Measurements from ENCODE around the gene SYCP2.
"Not testable (repeated sequence)": the region's sequence is repeated elsewhere in the genome, so short reads cannot be mapped to it uniquely, and the experiment has no call there.

SYCP2 gene

DNA sequence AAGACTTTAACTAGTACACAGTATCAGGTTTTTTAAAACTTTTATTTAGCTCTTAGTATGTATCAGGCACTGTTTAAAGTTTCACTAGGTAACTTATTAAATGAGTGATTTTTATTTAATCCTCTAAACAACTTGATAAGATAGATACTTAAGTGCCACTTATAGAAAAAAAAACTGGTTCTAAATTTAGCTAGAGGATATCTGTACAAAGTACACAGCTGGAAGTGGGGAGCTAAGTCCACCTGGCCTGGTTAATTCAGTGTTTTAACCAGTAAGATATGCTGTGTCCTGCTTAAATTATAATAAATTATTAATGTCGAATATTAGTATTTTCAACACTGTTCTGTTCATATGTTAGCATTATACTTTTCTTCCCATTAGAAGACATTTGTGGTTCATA is 37.5 kb downstream of the SYCP2 start:
- no peak for DNase-seq (ENCODE audit: low spot score)

DNA sequence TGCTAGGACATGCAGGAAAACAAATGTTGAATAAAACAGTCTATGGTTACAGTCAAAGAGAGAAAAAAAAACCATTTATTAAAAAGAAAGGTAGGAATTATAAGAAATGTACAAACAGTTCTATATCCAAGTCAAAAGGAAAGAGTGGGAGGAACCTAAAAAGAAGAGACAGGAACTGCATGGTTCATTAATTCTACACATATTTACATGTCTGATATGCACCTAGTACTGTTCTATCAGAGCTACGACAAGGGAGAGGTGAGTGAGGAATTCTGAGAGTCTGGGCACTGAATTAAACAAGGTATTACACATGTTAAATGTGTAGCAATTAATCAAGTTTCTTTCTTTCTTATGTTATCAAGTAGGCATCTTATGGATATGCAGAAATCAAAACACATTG is 41.9 kb downstream of the SYCP2 start:
- peak; percentile 16 for DNase-seq (ENCODE audit: low spot score)

DNA sequence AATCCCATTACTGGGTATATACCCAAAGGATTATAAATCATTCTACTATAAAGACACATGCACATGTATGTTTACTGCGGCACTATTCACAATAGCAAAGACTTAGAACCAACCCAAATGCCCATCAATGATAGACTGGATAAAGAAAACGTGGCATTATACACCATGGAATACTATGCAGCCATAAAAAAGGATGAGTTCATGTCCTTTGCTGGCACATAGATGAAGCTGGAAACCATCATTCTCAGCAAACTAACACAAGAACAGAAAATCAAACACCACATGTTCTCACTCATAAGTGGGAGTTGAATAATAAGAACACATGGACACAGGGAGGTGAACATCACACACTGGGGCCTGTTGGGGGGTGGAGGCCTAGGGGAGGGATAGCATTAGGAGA is 43.4 kb downstream of the SYCP2 start:
- DNase-seq (ENCODE audit: low spot score): not testable (repeated sequence)

DNA sequence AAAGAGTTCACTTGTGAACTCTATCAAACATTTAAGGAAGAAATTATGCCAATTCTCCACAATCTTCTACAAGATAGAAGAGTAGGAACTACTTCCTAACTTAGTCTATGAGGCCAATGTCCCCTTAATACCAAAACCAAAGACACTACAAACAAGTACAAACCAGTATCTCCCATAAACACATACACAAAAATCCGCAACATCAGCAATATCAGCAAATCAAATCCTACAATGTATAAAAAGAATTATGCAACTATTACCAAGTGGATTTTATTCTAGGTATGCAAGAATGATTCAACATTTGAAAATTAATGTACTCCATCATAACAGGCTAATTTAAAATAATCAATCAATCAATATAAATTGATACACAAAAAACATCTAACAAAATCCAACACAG is 45.4 kb downstream of the SYCP2 start:
- no peak for DNase-seq (ENCODE audit: low spot score)

DNA sequence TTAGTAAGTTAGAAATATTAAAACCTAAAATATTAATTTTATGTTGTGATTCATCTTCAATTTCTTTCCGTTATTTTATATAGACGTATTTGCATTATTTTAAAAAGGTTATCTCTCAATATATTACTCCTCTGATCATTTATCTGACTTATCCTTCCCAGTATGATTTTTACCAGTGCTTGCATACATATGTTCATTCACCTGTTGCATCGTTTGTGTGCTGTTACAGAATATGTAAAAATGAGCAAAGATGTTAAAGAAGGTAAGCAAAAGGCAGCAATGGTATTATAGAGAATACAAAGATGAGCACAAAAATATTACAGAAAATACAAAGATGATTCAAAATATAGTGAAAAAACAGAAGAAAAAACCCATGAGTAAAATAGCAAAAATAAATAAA is 48.9 kb downstream of the SYCP2 start:
- DNase-seq (ENCODE audit: low spot score): no peak

DNA sequence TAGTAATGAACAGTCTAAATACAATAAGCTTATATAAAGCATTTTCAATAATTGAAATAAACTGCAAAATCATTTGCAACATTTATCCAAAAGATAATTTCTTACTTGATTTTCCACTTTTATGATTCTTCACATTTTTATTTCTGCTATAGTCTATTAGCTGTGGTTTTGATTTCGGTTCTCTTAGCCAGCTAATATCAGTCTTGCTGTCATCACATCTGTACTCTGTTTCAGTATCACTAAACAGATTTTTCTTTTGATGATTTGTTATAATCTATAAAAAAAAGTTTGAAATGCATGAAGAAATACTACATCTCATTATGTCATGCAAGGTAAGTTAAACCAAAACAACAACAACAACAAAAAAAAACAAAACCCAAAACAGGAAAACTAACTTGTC is 53.2 kb downstream of the SYCP2 start:
- no peak for DNase-seq (ENCODE audit: low spot score)

DNA sequence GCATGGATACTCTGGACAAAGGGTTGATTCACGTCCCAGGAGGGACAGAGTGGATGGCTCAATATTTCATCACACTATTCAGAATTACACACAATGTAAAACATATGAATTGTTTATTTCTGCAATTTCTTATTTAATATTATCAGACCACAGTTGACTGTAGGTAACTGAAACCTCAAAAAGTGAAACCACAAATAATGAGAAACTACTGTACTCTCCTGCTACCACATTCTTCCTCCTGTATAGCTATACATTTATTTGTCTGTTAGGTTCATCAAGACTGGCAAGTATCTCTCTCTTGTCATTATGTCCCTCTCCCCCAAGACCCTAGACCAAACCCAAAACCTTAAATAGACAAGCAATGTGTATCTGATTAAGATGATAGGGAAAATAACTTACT is 60.0 kb downstream of the SYCP2 start:
- DNase-seq (ENCODE audit: low spot score): no peak

DNA sequence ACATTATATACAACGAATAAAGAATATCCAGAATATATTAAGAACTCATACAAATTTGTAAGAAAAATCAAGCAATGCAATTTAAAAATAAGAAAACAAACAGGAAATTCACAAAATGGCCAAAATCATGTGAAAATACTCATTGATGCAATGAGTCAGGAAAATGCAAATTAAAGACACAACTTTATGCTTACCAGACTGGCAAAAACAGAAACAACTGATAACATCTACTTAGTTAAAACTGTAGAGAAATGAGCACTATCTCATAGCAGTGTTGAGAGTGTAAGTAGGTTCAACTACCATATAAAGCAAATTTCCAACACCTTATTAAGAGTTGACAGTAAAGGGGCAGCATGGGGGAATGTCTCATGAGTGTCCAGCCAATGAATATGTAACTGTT is 62.3 kb downstream of the SYCP2 start:
- no peak for DNase-seq (ENCODE audit: low spot score)

DNA sequence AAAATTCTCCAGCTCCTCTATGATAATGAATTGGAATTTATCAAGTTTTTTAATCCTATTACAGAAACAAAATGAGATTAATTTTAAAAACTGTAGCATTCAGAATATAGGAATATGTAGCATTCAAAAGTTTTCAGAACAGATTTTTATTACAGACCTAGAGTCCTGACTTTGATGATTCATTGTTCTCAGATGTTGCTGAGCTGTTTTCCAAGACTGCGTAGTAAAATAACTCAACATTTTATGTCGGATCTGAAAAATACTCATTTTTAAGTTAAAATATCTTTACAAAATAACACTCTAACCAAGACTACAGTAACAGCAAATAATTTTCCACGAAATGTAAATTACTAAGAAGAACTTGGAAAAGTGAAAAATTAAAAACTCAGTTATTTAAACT is 67.1 kb downstream of the SYCP2 start:
- no peak for DNase-seq (ENCODE audit: low spot score)

DNA sequence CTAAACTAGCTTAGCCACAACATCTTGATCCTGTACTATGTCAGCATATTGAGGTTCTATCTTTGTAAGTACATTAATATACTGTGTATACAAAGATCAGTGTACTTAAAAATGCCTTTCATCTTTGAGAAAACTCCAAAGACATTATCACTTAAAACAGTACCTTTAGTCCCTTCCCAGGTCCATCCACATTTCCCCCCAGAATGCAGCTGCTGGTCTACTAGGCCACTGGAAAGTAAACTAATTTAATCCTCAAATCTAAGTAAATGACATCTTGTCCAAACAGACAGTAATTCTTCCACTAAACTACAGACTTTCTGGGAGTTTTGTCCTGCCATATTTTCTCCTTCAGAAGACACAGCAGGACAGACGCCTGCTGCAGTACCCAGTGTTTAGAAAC is 68.7 kb downstream of the SYCP2 start:
- no peak for DNase-seq (ENCODE audit: low spot score)

DNA sequence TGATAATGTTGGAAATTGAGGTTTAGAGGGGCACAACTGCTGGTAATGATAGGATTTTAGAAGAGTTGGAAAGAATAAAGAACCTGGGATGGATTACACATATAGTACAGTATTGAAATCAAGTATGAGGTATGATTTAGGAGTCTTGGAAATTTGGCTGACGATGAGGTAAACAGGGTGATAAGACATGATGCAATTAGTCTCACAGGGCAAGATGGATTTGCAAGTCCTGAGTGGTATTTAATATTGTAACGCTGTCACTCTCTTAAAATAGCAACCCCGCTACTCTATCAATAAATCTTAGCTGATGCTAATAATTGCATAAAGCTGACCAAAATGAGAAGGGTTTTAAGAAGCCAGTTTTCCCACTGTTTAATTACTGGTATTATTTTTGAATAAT is 70.4 kb downstream of the SYCP2 start:
- DNase-seq (ENCODE audit: low spot score): no peak

DNA sequence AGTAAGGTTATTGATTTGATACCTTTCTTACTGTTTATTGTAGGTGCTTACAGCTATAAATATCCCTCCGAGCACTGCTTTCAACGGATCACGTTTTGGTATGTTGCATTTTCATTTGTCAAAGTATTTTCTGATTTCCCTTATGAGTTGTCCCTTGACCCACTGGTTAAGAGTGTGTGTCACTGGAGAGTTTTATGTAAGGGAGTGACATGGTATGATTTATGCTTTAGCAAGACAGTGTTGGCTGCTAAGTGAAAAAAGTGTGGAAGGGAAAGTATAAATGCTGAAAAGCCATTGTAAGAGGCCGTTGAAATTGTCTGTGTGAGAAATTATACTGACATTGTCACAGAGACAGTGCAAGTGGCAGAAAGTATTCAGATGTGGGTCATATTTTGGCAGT is 72.0 kb downstream of the SYCP2 start:
- no peak for DNase-seq (ENCODE audit: low spot score)

DNA sequence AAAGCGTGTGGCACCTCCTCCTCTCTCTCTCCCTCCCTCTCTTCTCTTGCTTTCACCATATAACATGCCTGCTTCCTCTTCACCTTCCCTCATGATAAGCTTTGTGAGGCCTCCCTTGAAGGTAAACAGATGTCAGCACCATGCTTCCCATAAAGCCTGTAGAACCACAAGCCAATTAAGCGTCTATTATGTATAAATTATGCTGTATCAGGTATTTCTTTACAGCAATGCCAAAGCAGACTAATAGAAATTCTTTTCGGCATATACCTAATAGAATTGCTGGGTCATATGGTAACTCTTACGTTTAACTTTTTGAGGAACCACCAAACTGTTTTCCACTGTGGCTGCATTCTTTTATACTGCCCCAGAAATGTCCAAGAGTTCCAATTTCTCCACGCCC is 75.0 kb downstream of the SYCP2 start:
- no peak for DNase-seq (ENCODE audit: low spot score)

DNA sequence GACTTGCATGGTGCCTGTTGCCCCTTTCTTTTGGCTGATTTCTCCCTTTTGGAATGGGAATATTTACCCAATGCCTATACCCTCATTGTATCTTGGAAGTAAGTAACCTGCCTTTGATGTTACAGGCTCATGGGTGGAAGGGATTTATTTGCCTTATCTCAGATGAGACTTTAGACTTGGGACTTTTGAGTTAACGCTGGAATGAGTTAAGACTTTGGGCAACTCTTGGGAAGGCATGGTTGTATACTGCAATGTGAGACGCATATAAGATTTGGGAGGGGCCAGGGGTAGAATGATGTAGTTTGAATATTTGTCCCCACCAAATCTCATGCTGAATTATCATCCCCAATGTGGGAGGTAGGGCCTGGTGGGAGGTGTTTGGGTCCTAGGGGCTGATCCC is 75.5 kb downstream of the SYCP2 start:
- DNase-seq (ENCODE audit: low spot score): no peak

DNA sequence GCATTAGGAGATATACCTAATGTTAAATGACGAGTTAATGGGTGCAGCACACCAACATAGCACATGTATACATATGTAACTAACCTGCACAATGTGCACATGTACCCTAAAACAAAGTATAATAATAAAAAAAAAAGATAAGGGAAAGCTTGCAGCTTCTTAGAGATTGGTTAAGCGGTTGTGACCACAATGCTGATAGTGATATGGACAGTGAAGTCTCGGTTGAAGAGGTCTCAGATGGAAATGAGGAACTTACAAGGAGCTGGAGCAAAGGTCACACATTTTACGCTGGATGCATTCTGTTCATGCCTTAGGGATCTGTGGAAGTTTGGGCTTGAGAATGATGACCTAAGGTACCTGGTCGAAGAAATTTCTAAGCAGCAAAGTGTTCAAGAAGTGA is 76.5 kb downstream of the SYCP2 start:
- not testable (repeated sequence) for DNase-seq (ENCODE audit: low spot score)

DNA sequence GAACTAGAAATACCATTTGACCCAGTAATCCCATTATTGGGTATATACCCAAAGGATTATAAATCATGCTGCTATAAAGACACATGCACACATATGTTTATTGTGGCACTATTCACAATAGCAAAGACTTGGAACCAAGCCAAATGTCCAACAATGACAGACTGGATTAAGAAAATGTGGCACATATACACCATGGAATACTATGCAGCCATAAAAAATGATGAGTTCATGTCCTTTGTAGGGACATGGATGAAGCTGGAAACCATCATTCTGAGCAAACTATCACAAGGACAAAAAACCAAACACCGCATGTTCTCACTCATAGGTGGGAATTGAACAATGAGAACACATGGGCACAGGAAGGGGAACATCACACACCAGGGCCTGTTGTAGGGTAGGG is 76.9 kb downstream of the SYCP2 start:
- DNase-seq (ENCODE audit: low spot score): not testable (repeated sequence)

DNA sequence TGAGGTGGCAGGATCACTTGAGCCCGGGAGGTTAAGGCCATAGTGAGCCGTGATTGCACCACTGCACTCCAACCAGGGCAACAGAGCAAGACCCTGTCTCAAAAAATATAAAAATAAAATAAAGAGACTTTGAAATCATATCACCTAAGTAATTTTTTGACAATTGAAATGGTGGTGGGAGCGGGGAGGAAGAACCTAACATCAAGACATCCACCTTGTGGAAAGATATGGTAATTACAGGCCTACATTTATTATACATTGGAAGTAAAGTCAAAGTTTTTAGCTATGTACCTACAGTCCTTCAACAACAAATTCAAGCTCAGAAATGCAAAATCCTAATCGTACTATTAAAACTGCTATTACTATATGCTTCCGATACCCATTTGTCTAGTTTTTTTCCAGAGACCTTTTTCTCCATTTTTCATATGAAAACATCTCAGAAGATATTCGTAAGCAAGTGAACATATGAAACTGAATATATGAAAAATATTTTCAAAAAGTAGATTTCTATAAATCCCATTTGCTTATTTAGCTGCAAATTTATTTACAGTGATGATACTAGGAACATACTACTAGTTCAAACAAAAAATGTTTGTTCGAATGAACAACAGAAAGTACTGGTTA is 83.3 kb downstream of the SYCP2 start:
- peak; percentile 40 for DNase-seq (ENCODE audit: low spot score)

DNA sequence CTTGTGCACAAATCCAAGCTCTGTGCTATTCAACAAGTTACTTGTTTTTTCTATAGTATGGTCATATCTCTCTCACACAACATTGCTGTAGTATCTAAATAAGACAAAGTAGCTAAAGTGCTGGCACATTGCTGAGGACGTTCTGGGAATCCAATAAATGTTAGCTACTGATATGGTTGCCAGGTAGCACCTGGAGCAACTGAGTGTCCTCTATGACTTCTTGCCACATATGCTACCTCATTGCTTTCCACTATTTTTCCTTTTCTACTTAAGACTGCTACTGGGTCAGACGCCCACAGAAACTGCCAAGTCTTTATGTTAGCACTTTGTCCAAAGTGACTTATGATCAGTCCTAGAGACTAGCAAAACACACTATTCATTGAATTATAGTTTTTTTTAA is 85.3 kb downstream of the SYCP2 start:
- no peak for DNase-seq (ENCODE audit: low spot score)

DNA sequence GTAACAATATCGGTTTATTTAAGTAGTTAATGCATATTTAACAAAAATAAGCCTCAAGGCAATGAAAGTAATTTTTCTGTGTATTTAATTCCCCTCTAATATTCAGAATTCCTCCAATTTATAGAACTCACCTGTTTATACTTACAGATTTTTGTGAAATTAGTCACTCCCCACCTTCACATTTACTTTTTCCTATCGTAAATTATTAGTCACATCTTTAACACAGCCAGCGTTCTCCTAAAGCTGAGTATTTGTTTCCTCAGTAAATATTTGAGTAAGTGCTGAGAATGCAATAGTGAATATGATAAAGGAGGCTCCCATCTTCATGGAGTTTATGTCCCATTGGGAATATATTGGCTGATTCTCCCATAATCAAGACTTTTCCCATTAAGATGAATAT is 88.0 kb downstream of the SYCP2 start:
- no peak for DNase-seq (ENCODE audit: low spot score)

DNA sequence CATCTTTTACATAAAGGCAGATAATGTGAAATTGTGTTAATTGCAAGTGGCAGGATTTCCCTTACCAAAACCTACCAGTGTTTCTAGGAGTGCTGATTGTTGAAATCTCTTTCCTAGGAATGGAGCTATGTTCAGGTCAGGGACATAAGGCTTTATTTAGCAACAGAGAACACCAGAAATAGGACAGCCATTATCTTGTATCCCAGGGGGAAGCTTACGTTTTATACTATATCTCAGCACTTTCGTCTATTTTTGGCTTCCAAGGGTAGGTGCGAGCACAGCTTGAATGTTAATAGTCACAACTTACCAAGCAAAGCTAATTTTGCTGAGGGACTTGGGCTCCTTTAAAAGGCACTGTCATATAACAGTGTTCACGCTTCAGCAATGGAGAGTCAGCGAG is 94.0 kb downstream of the SYCP2 start:
- no peak for DNase-seq (ENCODE audit: low spot score)

DNA sequence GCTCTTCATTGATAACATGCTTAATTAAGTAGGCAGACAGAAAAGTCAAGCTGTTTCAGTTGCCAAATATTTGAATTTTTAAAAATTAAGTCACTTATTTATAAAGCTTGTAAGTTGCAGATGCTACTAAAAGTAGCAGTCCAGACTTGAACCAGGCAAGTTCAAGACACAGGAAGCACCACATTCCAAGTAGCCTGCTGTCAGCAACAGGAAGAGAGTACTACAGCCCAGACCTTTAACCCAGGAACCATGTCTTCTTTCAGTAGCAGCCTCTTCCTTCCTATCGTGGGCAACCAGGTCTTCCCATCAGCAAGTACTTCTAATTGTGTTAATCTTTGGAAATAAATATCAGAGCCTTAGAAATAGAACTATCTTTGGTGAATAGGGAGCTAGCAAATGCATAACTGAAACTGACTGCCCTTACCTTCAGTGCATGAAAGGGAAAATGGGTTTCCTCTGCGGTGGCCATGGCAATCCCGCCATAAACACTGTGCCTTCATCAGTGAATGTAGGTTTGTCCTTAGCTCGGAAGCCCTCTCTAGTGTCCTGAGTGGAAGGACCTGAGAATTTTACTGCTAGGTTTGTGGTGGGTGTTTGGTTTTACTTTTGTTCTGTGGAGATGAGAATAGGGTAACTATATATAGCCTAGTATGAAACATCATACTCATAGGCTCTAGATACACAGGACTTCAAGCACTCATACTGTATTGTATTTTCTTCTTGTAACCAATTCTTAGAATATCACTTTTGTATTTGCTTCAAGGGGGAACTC is 95.6 kb downstream of the SYCP2 start:
- DNase-seq (ENCODE audit: low spot score): no peak

DNA sequence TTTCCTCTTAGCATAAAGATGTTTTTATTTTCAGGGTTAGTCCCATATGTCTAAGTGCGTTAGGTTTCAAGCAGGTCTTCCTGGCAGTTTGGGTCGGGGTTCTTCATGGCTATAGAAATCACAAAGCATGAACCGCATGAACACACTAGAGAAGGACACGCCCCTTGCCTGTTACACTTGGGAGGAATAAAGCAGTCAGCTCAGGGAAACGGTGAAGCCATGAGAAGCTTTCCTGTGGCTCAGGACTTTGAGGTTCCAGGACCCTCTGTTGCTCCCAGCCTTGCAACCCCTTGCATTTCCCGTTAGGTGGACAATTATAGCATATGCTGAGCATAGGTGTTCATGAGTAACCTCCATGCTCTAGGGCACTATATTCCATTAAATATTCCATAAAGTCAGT is 96.7 kb downstream of the SYCP2 start:
- DNase-seq (ENCODE audit: low spot score): peak; percentile 12

DNA sequence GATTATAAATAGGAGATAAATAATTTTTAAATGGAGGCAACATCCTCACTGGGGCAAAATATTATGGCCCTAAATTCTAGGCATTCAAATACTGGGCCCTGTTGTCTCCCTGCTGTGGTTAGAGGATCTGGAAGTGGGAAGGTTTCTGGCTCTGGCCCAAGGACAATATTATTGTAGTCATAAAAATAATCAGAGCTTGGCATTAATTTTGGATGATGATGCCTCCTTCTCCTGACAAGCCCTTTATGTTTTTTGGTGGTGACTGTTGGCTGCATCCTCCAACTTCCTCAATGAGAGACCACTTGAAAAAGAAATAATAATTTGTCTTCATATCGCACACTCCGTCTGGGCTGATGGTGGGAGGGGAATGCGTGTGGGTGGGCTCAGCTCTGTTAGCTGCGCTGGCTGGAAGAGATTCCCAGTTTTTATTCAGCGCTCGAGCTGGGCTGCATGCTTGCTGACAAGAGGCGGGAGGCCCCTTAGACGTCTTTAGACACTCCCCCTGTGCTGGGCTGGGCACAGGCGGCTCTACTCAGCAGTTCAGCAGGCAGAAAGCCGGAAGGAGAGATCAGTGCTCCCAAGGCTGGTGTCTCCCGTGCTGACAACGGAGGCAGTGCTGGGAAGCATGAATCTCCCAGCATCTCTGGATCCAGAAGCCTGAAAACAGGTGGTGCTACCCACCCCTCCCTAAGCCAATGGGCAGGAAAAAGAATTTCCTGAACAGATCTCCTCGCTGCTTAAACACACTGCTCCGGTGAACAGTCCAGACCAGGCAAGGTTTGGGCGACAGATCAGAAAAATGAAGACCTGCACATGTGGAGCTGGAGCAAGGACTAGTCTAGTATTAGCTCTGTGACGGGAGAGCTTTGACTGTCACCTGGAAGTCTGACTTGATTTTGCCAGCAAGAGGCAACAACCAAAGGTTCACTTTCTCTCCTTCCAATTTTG is 97.7 kb downstream of the SYCP2 start:
- DNase-seq (ENCODE audit: low spot score): peak; percentile 54
